Measurements from ENCODE around the gene DNASE1L3. TPM values are rescaled to one million over a fixed set of nuclear protein-coding genes. Genes with fewer than 3 reads are reported as not detected.

Gene DNASE1L3
- polyA plus RNA-seq, 1 experiment = not detected

GRCh38 chr3:58152225-58153015, 58.4 kb downstream of the DNASE1L3 start:
- no peak overlapping the region for H3K27ac ChIP-seq (ENCODE audit: low read depth, low read length)
- no peaks in the 10 kb centered on the region for H3K27me3 ChIP-seq (ENCODE audit: control insufficient read depth, insufficient read depth, low read length)
- no peak for TF ChIP-seq CTCF (IDR thresholded peaks at IDR 0.05; ENCODE audit: low read depth, low read length)
- DNase-seq (ENCODE audit: low read depth, low spot score) = no peak
- ChIA-PET CTCF (interaction anchor here (1.2 to 4.5 kb wide), 2 partner anchors 14 to 15 kb away, joined by 3 to 13 read pairs; no protein-coding TSS in a partner anchor), POLR2A (no interaction called here)
- no peak overlapping the region for H3K4me3 ChIP-seq (ENCODE audit: low read depth, low read length)
- no peaks in the 10 kb centered on the region for H3K9me3 ChIP-seq (ENCODE audit: control insufficient read depth, insufficient read depth, low read length)

DNA sequence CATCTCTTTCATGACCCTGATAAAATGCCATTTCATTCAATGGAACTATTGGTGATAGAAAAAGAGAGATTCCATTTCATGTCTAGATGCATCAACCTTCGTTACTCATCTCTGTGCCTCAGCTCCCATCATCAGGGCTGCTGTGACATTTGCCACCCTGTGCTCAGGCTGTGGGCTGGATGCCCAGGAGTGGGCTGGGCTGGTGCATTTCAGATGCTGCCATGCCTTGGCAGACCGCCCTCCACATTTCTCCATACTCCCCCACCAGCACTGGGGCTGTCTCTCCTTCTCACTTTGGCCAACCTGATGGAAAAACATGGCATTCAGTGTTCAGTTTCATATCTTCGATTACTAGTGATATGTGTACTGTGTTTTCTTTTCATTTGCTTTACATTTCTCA, 59.1 kb downstream of the DNASE1L3 start:
- ChIA-PET POLR2A (interaction anchor here (0.6 kb wide), 1 partner anchor 21 kb away, joined by 6 read pairs; no protein-coding TSS in a partner anchor), CTCF (interaction anchor here (1.2 to 4.5 kb wide), 2 partner anchors 14 to 16 kb away, joined by 3 to 13 read pairs; no protein-coding TSS in a partner anchor)
- Histone ChIP-seq H3K27ac (ENCODE audit: low read depth, low read length) (no peak overlapping the region), H3K4me3 (ENCODE audit: low read depth, low read length) (no peak overlapping the region), H3K9me3 (ENCODE audit: control insufficient read depth, insufficient read depth, low read length) (no peaks in the 10 kb centered on the region), H3K27me3 (ENCODE audit: control insufficient read depth, insufficient read depth, low read length) (no peaks in the 10 kb centered on the region)
- no peak for DNase-seq (ENCODE audit: low read depth, low spot score)
- no peak for TF ChIP-seq CTCF (IDR thresholded peaks at IDR 0.05; ENCODE audit: low read depth, low read length)

- H3K27ac ChIP-seq (ENCODE audit: low read depth, low read length) = no peak overlapping the region
Observed at GRCh38 chr3:58150810-58151199, 60.0 kb downstream of the DNASE1L3 start.

DNA sequence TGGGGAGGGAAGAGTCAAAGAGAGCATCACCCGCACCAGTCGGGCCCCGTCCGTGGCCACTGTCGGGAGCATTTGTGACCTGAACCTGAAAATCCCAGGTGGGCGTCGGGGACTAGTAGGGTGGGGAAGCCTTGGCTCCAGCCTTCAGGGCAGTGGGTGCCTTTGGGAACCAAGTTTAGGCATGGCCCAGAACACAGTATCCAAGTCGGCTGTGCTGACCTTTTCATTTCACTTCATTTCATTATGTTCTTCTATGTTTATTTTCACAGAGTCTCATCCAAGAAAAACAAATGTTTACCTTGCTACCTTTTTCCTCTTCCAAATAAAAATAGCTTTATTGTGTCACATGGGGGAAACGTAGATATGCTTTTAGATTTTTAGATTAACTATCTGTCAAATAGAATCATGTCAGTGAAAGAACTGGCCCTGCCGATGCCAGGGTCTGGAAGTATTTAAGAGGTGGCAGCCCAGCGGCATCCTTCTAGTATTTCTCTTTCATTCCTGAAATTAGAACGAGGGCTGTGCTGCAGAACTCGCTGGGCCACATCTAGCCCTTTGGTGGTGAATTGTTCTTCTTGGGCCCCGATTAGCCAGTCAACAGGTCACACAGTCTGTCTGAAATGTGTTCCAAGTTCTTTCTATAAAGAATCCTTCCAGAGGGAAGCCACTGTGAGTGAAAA, 60.5 kb downstream of the DNASE1L3 start:
- no peak overlapping the region for H3K4me3 ChIP-seq (ENCODE audit: low read depth, low read length)
- no peaks in the 10 kb centered on the region for H3K9me3 ChIP-seq (ENCODE audit: control insufficient read depth, insufficient read depth, low read length)
- no peak for TF ChIP-seq CTCF (IDR thresholded peaks at IDR 0.05; ENCODE audit: low read depth, low read length)
- H3K27ac ChIP-seq (ENCODE audit: low read depth, low read length) = no peak overlapping the region
- no peaks in the 10 kb centered on the region for H3K27me3 ChIP-seq (ENCODE audit: control insufficient read depth, insufficient read depth, low read length)
- POLR2A ChIA-PET = no interaction called here
- CTCF ChIA-PET = no interaction called here
- no peak for DNase-seq (ENCODE audit: low read depth, low spot score)

More at GRCh38 chr3:58150810-58151199, 60.0 kb downstream of the DNASE1L3 start:
- H3K27me3 ChIP-seq (ENCODE audit: control insufficient read depth, insufficient read depth, low read length) = no peaks in the 10 kb centered on the region
- H3K9me3 ChIP-seq (ENCODE audit: control insufficient read depth, insufficient read depth, low read length) = no peaks in the 10 kb centered on the region
- no peak overlapping the region for H3K4me3 ChIP-seq (ENCODE audit: low read depth, low read length)
- ChIA-PET POLR2A (no interaction called here), CTCF (interaction anchor here (1.2 kb wide), 1 partner anchor 15 kb away, joined by 3 read pairs; no protein-coding TSS in a partner anchor)
- DNase-seq (ENCODE audit: low read depth, low spot score) = no peak
- no peak for TF ChIP-seq CTCF (IDR thresholded peaks at IDR 0.05; ENCODE audit: low read depth, low read length)

DNA sequence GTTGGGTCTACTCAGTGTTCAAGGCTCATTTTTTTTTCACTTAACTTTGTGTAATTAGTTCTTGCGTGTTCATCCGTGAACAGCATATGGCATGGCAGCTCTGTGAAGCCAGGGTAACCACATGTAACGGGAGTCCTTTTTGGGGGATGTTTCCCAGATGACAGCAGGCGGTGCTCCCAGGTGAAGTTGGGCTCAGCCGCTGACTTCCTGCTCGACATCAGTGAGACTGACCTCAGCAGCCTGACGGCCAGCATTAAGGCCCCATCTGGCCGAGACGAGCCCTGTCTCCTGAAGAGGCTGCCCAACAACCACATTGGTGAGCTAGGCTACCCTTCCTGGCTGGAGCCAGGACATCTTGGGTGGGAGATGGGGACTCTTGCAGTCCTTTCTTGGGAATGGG, 62.7 kb downstream of the DNASE1L3 start:
- POLR2A ChIA-PET = no interaction called here
- DNase-seq (ENCODE audit: low read depth, low spot score) = no peak
- Histone ChIP-seq H3K27me3 (ENCODE audit: control insufficient read depth, insufficient read depth, low read length) (no peaks in the 10 kb centered on the region), H3K9me3 (ENCODE audit: control insufficient read depth, insufficient read depth, low read length) (no peaks in the 10 kb centered on the region), H3K27ac (ENCODE audit: low read depth, low read length) (no peak overlapping the region), H3K4me3 (ENCODE audit: low read depth, low read length) (no peak overlapping the region)
- CTCF ChIA-PET = no interaction called here
- no peak for TF ChIP-seq CTCF (IDR thresholded peaks at IDR 0.05; ENCODE audit: low read depth, low read length)
